Urothelium cell line (cell line): Measurements from ENCODE around the gene SPATA18.
A peak's percentile ranks its signal among the peaks of the same experiment; 100 is the strongest.
"Not testable (repeated sequence)": the region's sequence is repeated elsewhere in the genome, so short reads cannot be mapped to it uniquely, and the experiment has no call there.

Experiments
- DNase-seq: peaks from one replicate; pipeline ENCODE4 v3.0.0; 2011; ENCODE audit warnings: low spot score, mixed read lengths
- FAIRE-seq: peaks from 2 replicates; lab custom pipeline; 2011; peaks lifted over from hg19 to GRCh38; lab: Jason Lieb, UNC

The SPATA18 gene

DNA sequence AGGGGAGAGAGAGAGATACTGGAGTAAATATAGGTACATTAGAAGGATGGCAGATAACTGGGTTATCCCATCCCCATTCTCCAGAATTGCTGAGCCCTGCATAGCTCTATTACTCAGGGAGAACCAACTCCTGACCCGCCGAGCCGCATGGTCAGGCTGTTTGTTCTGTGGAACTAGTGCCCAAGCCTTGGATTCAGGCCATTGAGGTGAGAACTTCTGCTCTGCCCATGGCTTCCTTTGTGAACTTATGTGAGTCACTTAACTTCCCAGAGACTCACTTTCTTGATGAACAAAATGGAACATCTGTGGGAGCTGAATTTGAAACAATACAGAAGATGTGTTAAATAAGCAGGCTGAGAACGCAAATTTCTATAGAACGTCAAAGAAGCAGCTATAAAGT is 54.2 kb downstream of the SPATA18 start:
- FAIRE-seq, result no peak

DNA sequence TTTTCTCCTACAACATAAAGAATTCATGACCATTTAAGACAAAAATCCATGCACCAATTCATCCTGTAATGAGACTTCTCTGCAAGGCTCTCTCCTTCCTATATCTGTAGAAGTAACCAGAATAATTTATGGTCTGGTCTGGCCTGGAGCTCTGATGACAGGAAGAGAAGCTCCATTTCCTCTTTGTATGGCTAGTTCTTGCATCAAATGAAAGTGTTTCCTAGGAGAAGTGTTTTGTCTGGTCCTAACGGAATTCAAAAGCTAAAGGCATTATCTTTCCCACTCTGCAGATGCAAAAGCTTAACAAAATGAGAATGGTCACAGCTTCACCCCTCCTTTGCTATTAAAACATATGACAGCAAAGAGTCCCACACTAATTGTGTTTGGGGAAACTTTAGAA is 55.1 kb downstream of the SPATA18 start:
- FAIRE-seq, result no peak
- no peak for DNase-seq

More for the DNA sequence above, 54.2 kb downstream of the SPATA18 start:
- DNase-seq, result no peak

DNA sequence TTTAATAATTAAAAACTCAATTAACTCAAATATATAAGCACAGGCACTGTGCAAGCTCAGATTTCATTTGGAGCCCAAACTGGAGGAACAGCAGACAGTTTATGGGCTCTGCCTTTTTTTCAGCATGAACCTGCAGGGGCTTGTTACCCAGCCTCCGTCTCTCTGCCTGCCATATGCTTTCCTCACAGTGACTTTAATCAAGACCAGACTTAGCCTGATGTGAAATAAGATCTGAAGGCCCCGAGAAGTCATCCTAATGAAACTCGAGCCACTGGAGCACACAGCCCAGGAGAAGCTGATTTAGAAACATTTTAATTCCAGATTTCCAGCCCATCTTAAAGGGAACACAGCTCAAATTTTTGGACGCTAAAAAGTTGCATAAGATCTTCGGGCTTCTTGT is 55.6 kb downstream of the SPATA18 start:
- DNase-seq (no peak), FAIRE-seq (no peak)

DNA sequence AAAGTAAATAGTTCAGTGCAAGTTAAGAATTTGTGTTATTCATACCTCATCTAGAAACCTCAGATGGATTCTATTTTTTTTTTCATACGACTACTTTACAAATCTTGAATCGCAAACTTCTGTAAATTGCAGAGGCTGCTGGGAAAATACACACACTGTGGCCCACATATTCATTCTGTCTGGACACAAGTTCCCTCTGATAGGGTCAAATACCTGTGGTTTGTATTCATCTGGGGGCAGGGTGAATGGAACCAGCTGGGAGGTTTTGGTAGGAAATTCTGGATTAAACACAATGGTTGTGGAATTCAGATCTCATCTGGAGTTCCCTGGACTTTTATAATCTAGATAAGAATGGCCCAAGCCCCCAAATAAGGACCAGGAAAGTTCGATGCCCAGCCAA is 56.2 kb downstream of the SPATA18 start:
- FAIRE-seq (no peak), DNase-seq (peak; percentile 33)

DNA sequence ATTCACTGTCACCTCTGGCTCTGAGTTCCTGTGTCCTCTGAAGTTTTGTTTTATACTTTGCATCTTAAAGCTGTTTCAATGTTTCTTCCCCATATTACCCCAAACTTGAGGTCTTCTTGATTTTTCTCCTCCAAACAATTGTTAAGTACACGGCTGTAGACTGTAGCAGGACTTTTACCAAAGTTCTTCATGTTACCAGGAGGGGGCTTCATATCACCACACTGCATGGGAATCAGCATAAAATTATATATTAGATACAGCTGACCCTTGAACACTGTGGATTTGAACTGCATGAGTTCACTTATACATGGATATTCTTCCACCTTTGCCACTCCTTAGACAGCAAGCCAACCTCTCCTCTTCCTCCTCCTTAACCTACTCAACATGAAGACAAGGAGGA is 56.6 kb downstream of the SPATA18 start:
- FAIRE-seq, result no peak

DNA sequence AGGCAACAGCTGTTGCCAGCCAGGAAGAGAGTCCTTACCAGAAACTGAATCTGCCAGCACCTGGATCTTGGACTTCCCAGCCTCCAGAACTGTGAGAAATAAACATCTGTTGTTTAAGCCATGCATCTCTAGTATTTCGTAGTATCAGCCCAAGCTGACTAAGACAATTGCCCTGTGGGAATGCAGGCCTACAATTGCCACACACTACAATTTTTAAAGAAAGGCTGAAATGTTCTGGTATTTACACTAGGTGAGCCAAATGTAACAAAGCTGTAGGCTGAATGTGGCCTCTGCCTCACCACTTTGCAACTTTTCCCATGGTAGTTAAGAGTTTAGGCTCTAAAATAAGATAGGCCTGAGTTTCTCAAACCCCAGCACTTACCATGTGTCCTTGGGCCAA is 59.1 kb downstream of the SPATA18 start:
- FAIRE-seq, result no peak
- DNase-seq, result no peak

More for the DNA sequence above, 56.6 kb downstream of the SPATA18 start:
- no peak for DNase-seq

DNA sequence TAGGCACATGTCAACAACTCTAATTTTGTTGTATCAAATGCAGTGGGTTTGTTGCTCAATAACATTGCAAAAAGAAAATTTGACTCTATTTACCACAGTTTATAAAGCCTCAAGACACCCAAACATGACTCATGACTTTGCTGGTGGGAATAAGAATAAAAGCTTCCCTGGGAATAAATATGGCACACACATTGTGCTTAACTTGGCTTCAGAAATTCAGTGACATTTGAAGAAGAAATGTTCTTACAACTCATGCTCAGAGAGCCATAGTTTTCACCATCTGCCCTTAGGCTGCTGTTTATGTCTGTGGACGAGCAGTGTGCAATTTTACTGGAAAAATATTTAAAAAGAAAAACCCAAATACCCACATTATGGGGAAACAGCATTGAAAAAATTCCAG is 60.9 kb downstream of the SPATA18 start:
- FAIRE-seq (no peak), DNase-seq (no peak)

DNA sequence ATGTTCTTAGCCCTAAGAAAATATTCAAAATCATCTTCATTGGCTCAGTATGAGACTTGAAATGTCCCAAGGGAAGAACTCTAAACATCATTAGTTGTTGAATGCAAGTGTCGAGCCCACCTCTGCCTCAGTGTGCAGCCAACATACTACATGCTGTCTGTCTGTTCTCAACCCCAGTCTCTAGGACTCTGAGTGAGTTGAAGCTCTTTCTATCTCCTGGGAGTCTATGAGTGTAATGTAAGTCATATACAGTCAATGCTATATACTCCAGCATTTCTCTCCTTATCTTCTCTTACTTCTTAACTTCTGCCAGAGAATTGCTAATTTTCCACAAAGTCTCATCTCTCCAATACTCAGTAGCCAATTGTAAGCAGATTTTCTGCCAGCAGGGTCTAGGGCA is 61.3 kb downstream of the SPATA18 start:
- DNase-seq (no peak), FAIRE-seq (no peak)

DNA sequence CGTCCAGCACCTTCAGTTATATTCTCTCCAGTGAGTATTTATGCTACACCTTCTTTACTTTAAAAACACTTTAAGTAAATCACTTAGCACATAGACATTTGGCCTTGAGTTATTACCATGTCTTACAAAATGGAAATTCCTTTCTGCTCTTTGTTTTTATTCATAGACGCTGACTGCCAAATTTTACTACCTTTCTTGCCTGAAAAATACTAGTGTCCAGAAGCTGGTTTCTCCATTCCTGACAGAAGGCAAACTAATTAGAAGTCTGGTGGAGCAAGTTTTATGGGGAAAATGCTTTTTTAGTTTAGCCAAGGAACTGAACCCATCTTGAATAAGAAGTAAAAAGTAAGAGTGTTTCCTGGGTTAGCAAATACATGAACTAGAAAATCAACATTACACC is 65.5 kb downstream of the SPATA18 start:
- DNase-seq, result no peak
- no peak for FAIRE-seq

DNA sequence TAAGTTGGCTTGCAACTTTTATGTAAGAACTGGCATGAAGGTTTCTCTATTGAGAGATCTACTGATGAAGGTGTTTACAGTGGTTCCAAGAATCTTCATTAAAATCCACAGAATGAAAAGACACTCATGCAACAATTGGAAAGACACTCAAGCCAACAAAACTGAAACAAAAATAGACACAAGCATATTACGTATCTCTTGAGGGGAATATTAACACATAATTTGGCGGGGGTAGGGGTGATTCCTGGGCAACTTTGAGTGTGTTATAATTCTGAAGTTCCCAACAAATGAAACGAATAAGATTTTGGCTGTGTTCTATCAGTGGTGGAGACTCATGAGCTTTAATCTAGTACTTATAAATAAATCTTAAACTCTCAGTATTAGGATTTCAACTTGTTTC is 75.1 kb downstream of the SPATA18 start:
- no peak for FAIRE-seq
- no peak for DNase-seq

DNA sequence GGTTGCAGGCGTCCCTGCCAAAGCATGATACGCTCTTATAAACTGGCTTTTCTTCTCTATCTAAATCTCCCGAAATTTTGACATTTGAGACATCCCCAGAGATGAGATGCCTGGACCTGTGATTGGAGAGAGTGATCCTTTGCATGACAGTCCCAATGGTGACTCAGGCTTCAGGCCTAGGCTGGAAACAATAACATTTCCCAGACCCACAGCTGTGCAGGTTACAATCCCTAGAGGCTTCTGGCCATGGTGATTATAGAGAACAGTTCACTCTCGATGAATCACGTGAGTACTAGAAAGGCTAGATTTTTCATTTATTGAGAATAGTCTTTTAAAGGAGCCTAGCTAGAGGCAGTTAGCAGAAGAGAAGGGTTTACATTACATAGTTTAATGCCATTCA is 75.9 kb downstream of the SPATA18 start:
- DNase-seq, result no peak
- FAIRE-seq, result no peak

DNA sequence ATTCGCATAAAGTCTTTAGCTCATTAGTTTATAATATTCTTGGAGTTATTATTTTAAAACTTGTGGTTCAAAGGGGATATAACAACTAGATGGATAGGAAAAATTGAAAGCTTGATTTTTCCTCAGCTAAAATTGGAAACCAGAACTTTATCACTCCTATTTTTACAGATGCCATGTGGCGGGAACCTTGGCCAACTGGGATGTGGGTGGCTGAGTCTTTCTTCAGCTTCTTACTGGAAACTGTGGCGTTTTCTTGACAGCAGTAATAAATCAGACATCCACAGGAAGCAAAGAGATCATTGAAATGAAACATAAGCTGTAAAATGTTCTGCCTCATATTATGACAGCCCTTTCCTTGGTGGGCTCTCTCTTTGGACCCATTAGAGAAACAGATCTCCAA is 84.1 kb downstream of the SPATA18 start:
- no peak for DNase-seq
- no peak for FAIRE-seq

DNA sequence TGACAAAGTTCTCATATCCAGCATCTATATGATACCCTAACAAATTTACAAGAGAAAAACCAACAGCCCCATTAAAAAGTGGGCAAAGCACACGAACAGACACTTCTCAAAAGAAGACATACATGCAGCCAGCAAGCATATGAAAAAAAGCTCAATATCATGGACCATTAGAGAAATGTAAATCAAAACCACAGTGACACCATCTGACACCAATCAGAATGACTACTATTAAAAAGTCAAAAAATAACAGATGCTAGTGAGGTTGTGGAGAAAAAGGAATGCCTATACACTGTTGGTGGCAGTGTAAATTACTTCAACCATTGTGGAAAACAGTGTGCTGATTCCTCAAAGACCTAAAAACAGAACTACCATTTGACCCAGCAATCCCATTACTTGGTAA is 86.0 kb downstream of the SPATA18 start:
- FAIRE-seq, DNase-seq: not testable (repeated sequence)

DNA sequence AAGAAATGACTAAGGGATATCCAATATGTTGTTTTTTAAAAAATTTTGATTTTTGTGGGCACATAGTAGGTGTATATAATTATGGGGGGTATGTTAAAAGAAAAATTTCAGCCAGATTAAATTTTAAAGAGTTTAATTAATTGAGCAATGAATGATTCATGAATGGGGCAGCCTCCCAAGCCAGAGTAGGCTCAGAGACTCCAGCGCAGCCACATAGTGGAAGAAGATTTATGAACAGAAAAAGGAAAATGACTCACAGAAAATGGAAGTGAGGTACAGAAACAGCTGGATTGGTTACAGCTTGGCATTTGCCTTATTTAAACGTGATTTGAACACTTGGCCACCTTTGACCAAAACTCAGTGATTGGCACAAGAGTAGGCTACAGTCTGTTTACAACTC is 91.7 kb downstream of the SPATA18 start:
- DNase-seq (no peak), FAIRE-seq (no peak)

DNA sequence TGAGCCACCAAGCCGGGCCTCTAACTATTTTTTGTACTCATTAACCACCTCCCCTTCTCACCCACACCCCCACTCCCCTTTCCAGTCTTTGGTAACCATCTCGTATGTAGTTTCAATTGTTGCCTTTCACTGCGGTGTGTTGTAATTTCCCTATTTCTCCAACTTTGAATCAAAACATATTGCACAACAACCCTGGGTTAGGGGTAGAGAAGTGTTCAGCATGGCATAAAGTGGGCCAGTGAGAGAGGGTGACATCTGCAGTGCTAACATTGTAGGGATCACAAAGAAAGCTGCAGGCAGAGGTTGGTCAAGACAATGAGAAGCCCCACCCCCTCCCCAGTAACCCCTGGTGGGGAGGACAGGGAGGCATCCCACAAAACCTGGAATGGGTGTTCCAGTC is 92.7 kb downstream of the SPATA18 start:
- FAIRE-seq, result no peak
- no peak for DNase-seq

DNA sequence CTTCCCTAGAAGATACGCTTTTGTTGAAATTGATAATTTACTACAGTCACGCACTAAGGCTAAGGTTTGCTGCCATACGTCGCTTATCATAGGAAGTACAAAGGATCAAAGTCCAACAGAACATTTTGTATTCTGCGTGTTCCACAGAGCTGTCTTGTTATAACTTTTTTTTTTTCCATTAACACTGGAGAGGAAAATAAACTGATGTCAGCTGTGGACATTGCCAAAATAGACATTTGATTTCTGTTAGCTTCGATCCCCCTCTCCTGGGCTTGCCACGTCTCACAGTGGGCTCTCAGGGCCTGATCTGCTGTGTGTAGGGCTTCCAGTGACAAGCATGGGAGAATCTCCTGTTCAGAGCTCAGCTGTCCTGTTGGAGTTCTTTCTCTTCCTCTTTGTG is 93.3 kb downstream of the SPATA18 start:
- no peak for DNase-seq
- FAIRE-seq, result no peak
